Hematopoietic multipotent progenitor cell treated with erythropoietin and hydrocortisone succinate and interleukin-3 and kit ligand, for 17 days (in vitro differentiated cells): ENCODE data around the gene PNO1.
A peak's percentile ranks its signal among the peaks of the same experiment; 100 is the strongest.
"Not testable (repeated sequence)": the region's sequence is repeated elsewhere in the genome, so short reads cannot be mapped to it uniquely, and the experiment has no call there.

Source experiments
- DNase-seq: peaks from one replicate; pipeline ENCODE4 v3.0.0-alpha.2; 2015; ENCODE audit warnings: low spot score

PNO1 gene

DNA sequence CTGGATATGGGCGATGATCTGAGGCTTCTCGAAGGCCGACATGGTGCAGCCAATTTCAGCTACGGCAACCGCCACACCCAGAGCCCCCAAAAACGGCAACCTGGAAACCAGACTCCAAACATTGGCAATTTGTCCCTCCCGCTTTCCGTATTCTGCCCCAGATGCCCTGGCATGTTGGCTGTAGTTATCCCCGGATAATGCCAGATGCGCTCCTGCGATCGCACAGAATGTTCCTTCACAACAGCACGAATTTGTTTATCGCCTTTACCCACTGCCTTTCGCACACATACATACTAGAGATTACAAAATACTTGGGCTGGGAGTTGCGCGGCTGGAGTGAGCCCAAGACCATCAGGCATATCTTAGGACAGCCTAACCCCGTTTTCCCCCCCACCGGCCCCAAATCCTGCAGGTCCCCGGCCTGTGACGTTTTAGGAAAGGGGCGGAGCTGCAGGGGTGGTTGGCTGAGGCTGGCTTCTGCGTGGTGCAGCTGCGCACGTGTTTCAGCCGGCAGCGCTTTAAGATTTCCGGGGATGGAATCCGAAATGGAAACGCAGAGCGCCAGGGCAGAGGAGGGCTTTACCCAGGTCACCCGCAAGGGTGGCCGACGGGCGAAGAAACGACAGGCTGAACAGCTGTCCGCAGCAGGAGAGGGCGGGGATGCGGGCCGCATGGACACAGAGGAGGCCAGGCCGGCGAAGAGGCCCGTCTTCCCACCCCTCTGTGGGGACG is at the start of gene PNO1:
Gene PNO1 (plus strand): TSS at position 487 of the 732 bp plus-strand sequence. CDS start 47 bp downstream, at position 534.
- DNase-seq: peak; percentile 97

DNA sequence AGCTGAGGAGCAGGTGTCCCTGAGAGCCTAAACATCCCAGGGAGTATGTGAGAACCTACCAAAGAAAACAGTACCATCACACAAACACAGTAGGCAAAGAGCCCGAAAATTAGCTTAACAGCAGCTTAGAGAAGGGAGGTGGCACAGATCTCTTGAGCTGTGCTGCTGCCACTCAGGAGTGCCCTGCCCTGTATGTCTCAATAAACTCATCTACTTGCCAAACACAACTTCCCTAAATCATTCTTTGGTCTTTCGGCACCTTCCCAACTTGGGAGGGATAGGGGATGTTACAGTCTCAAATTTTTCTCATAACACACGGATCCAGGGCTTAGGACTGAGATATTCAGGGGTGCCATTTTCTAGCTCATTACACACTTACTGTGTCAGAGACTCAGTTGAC is 49.6 kb upstream of the PNO1 start:
- DNase-seq: no peak

DNA sequence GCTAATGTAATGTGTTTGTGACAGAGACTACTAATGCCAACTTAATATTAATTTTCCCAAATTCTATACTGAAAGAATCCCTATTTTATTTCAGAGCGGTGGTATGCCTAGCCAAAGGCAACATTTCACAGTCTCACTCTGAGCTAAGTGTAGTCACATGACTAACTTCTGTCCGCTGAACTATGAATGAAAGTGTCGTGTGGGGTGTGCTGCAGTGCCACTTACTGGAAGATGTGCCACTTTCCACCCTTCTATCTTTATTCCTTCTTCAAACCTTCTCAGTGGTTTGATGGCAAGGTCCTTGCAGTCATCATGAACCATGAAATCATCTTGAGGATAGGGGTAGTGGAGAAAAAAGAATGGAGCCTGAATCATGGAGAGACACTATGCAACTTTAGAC is 47.6 kb upstream of the PNO1 start:
- no peak for DNase-seq

- DNase-seq: no peak
These were observed 41.7 kb upstream of the PNO1 start for GRCh38 chr2:68115965-68116364.

DNA sequence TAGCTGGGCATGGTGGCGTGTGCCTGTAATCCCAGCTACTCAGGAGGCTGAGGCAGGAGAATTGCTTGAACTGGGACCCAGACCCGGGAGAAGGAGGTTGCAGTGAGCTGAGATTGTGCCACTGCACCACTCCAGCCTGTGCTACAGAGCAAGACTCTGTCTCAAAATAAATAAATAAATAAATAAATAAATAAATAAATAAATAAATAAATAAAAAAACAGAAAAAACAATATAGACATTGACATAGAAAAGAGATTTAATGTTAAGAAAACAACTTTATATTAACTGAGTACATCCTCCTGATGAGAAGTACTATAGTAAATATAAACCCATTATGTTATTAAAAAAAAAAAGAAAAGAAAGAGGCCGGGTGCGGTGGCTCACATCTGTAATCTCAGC is 39.8 kb upstream of the PNO1 start:
- DNase-seq: not testable (repeated sequence)

GRCh38 chr2:68118816-68119215 is 38.9 kb upstream of the PNO1 start:
- DNase-seq: no peak

DNA sequence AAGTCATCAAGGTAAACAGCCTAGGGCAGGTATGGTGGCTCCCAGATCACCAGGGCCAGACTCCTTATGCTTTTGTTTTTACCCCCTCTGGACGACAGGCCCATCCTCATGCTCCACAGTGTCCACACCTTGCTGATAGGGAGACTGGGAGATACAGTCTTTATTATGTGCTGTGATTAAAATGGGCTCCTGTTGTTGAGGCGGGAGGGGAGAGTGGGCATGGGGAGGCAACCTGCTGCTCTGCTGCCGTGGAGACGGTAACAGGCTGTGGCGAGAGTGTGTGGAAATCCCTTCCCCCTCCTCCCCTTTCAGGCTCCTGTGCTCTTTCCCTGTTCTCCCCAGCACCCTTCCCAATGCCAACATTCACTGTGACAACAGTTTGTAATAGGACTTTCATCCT is 38.2 kb upstream of the PNO1 start:
- no peak for DNase-seq

- DNase-seq: peak; percentile 93
These were observed 35.6 kb upstream of the PNO1 start for GRCh38 chr2:68121873-68122679.

DNA sequence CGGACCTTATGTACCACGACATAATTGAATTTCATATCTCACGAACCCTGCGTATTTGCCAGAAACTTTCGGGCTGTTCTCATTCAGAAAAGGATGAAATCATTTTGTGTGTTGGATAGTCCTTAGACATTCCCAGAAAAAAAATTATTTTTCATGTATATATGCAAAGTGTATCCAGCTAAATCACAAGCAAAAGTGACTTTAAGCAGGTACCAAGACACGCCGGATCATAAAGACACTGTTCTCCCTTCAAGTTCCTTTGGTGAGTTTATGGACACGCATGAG is 35.1 kb upstream of the PNO1 start:
- DNase-seq: no peak

GRCh38 chr2:68124321-68124720 is 33.4 kb upstream of the PNO1 start:
- no peak for DNase-seq

DNA sequence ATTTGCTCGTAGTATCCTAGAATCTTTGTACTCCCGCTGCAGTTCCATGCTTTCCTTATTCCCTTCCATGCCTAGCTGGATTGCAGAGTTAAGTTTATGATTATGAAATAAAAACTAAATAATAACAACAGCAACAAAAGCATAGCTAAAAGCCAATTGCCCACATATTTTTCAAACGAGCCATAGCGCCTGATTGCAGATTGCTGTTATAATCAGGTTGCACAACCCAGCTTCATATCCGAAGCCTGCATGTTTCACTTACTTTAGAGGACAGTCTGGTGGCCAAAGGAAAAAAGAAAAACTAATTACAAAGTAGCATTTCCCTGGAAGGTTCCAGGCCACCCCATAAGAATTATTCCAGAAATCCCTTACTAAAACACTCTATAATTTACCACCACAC is 31.9 kb upstream of the PNO1 start:
- DNase-seq: no peak

GRCh38 chr2:68126561-68126960 is 31.1 kb upstream of the PNO1 start:
- DNase-seq: peak; percentile 49

- DNase-seq: no peak
These were observed 30.1 kb upstream of the PNO1 start for GRCh38 chr2:68127358-68128242.

DNA sequence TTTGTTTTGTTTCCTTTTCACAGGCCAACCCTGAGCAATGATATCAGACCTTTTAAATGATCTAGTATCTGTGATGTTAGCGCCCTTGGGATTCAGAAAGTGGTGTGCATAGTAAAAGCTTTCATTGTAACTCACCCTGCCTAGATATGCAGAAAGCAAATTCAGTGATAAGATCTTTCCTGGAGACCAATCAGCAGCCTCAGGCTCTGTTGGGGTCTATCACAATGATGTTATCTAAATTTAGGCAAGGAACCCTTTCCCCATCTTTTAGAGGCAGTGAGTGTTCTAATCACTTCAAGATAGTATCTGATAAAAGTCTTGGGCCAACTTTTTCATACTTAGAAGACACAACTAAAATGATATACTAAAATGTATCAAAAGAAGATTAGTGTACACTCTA is 23.6 kb upstream of the PNO1 start:
- no peak for DNase-seq

- DNase-seq: no peak
These were observed 23.1 kb upstream of the PNO1 start for GRCh38 chr2:68134554-68134953.

GRCh38 chr2:68135448-68136320 is 22.0 kb upstream of the PNO1 start:
- DNase-seq: peak; percentile 47

DNA sequence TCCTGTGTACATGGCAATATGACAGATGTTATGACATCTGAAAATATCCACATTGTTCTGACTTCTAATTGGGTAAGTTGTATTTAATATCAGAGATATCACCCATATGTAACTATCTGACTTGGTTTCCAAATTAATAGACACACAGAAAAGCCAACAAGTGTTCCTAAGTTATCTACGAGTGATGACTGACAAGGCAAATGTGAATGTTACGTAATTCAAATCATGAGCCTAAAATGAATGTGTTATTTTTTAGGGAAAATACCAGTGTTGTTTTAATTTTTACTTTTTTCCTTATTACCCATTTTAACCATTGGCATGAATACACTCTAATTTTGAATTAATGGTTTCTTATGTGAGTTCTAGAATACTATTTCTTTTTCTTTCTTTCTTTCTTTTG is 15.8 kb upstream of the PNO1 start:
- DNase-seq: no peak

GRCh38 chr2:68151037-68151436 is 6.7 kb upstream of the PNO1 start:
- no peak for DNase-seq

DNA sequence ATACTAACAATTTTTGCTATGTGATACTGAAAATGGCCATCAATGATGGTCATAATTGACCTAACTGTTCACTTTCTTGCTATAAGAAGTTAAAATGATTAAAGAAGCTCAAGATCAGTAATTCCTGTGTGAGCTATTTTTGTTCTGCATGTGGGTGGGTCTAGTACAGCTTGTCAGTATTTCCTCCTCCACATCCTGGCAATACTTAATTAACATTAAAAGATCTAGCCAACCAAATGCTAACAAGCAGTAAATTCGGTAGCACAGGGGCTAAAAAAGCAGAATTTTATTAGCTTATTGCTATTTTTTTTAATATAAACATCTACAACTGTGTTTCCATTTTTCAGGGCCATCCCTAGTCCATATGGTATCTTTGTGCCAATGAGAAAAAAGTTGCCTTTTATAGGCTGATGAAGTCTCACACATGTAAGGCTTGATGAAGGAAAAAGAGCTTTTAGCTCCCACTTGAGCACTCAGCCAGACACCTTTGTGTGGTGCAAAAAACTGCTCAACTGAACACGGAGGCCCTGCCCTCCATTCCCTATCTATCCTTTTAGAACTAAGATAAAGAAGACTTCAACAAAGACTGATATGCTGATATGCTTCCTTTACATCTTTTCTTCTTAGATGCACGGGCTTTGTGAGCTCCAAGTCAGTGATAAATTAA is 4.9 kb upstream of the PNO1 start:
- no peak for DNase-seq

GRCh38 chr2:68155618-68156017 is 2.1 kb upstream of the PNO1 start:
- DNase-seq: no peak

- no peak for DNase-seq
These were observed 1.3 kb upstream of the PNO1 start for GRCh38 chr2:68156419-68156818.
